ENCODE data around the gene SPATA6L. TPM values are rescaled to one million over a fixed set of nuclear protein-coding genes. Genes with fewer than 3 reads are reported as not detected.

SPATA6L gene
- total and polyA plus RNA-seq, 2 experiments from 2014 or later = 1.7 to 1.9 TPM

GRCh38 chr9:4573176-4573575 lies 93.1 kb downstream of the SPATA6L start (continued):
- TF ChIP-seq ZNF462 (CRISPR knock-in tag; IDR thresholded peaks at IDR 0.05) = no peak
- no peak for TF ChIP-seq EZH2 (IDR thresholded peaks at IDR 0.05; ENCODE audit: low read depth, unreplicated experiment)
- TF ChIP-seq REST (IDR thresholded peaks at IDR 0.05; ENCODE audit: unreplicated experiment) = no peak

- no peaks in the 10 kb centered on the region for H3K27me3 ChIP-seq (ENCODE audit: insufficient read depth)
- H2AFZ ChIP-seq = no peak overlapping the region
- no peaks in the 10 kb centered on the region for H3K36me3 ChIP-seq (ENCODE audit: insufficient read depth)
- H3K4me3 ChIP-seq = no peak overlapping the region
- H3K27ac Mint-ChIP-seq = no peak overlapping the region
- H3K4me1 ChIP-seq (ENCODE audit: insufficient read depth) = peaks cover 3% of the 10 kb centered on the region; the same call in 1 of the 2 replicates
- no peak overlapping the region for H3K27ac ChIP-seq (ENCODE audit: low read depth)
- no peaks in the 10 kb centered on the region for H4K20me1 ChIP-seq (replicated peaks; ENCODE audit: insufficient read depth)
- H3K9me2 ChIP-seq (ENCODE audit: insufficient read depth) = no peaks in the 10 kb centered on the region
- H3K36me3 Mint-ChIP-seq (ENCODE audit: low read depth) = no peaks in the 10 kb centered on the region
- no peak overlapping the region for H3K4me2 ChIP-seq
- no peaks in the 10 kb centered on the region for H3F3A ChIP-seq (replicated peaks; ENCODE audit: low read depth)
- TF ChIP-seq REST (IDR thresholded peaks at IDR 0.05; ENCODE audit: unreplicated experiment) (no peak), CTCF (conservative IDR thresholded peaks at IDR 0.05; ENCODE audit: low read depth in 2 of 2) (no peak), STAT1 (IDR thresholded peaks at IDR 0.05; ENCODE audit: unreplicated experiment) (no peak), ETS1 (IDR thresholded peaks at IDR 0.05) (no peak)
- no peak overlapping the region for H3K4me3 Mint-ChIP-seq
- no peaks in the 10 kb centered on the region; the same call in 1 of the 3 replicates for H3K9me3 Mint-ChIP-seq
- ATAC-seq (no peak), DNase-seq (ENCODE audit: low spot score) (no peak)
- H3K4me1 Mint-ChIP-seq = peaks cover 9% of the 10 kb centered on the region
- no peaks in the 10 kb centered on the region for H3K79me2 ChIP-seq (replicated peaks; ENCODE audit: insufficient read depth)
- H3K27me3 Mint-ChIP-seq (ENCODE audit: insufficient read depth, low read depth, poor library complexity) = peaks cover 2% of the 10 kb centered on the region
Measured at GRCh38 chr9:4572184-4572826, 94.0 kb downstream of the SPATA6L start.
